Hepatocyte (in vitro differentiated cells): ENCODE measurements around the gene INO80B. TPM values are rescaled to one million over a fixed set of nuclear protein-coding genes. Genes with fewer than 3 reads are reported as not detected.

ENCODE experiments used
- DNase-seq: peaks from one replicate; pipeline ENCODE4 v3.0.0-alpha.2; 2016; ENCODE audit warnings: low spot score
- H2AFZ ChIP-seq: fragments of 200-600 bp; sonication (generic); 2 replicates; pipeline ENCODE4 v1.6.0; 2016; ENCODE audit warnings: antibody characterized with exemption, mild to moderate bottlenecking
- H3K27ac ChIP-seq: fragments of 200-600 bp; sonication (generic); 2 replicates; pipeline ENCODE4 v1.5.1; 2016; ENCODE audit warnings: mild to moderate bottlenecking
- H3K27me3 ChIP-seq: fragments of 200-600 bp; sonication (generic); 2 replicates; pipeline ENCODE4 v1.6.1; 2016
- H3K36me3 ChIP-seq: fragments of 200-600 bp; sonication (generic); replicated peaks from 2 replicates; pipeline ENCODE4 v1.5.1; 2016; ENCODE audit warnings: low read depth; ENCODE audit not compliant: insufficient read depth
- H3K4me1 ChIP-seq: fragments of 200-600 bp; sonication (generic); 2 replicates; pipeline ENCODE4 v1.5.1; 2016; ENCODE audit warnings: mild to moderate bottlenecking, moderate library complexity; ENCODE audit not compliant: insufficient read depth
- H3K4me2 ChIP-seq: fragments of 200-600 bp; sonication (generic); 2 replicates; pipeline ENCODE4 v1.6.0; 2016
- H3K4me3 ChIP-seq: fragments of 200-600 bp; sonication (generic); 2 replicates; pipeline ENCODE4 v1.5.1; 2016; ENCODE audit warnings: mild to moderate bottlenecking
- H3K79me2 ChIP-seq: fragments of 200-600 bp; sonication (generic); 2 replicates; pipeline ENCODE4 v1.6.0; 2017; ENCODE audit warnings: mild to moderate bottlenecking
- H3K9me2 ChIP-seq: fragments of 200-600 bp; sonication (generic); replicated peaks from 2 replicates; pipeline ENCODE4 v1.6.0; 2017; ENCODE audit warnings: mild to moderate bottlenecking; ENCODE audit not compliant: insufficient read depth
- H3K9me3 ChIP-seq: fragments of 200-600 bp; sonication (generic); 2 replicates; pipeline ENCODE4 v1.5.1; 2016; ENCODE audit warnings: low read depth, mild to moderate bottlenecking
- H4K20me1 ChIP-seq: fragments of 200-600 bp; sonication (generic); 2 replicates; pipeline ENCODE4 v1.6.0; 2016; ENCODE audit warnings: mild to moderate bottlenecking; ENCODE audit not compliant: insufficient read depth, poor library complexity, severe bottlenecking
- CTCF ChIP-seq: fragments of 200-600 bp; sonication (generic); IDR thresholded peaks from 2 replicates; pipeline ENCODE4 v1.5.1; 2016; ENCODE audit warnings: antibody characterized with exemption, mild to moderate bottlenecking; ENCODE audit not compliant: poor library complexity
- EZH2 ChIP-seq: fragments of 200-600 bp; sonication (generic); IDR thresholded peaks from 2 replicates; pipeline ENCODE4 v1.6.1; 2016; ENCODE audit warnings: antibody characterized with exemption, mild to moderate bottlenecking, borderline replicate concordance
- EZH2phosphoT487 ChIP-seq: fragments of 200-600 bp; sonication (generic); IDR thresholded peaks from one replicate; pipeline ENCODE4 v1.6.1; 2018; ENCODE audit warnings: antibody characterized with exemption, mild to moderate bottlenecking, low read depth, moderate library complexity; ENCODE audit not compliant: unreplicated experiment, severe bottlenecking
- WGBS: methylation state at CpG from one replicate; pipeline ENCODE4 v1.1.6; 2016; ENCODE audit warnings: low lambda C conversion rate; ENCODE audit errors: missing lambda C conversion rate; 5-methylcytosine and 5-hydroxymethylcytosine counted together
- polyA plus RNA-seq: library from polyadenylated mRNA; unstranded; fragments of >200 nt; fragmentation: Nextera tagmentation; extraction: Ambion mirVana; gene quantifications from 2 replicates; pipeline ENCODE4 v1.2.1, GENCODE V29; 2016
- total RNA-seq: library from RNA; depleted of rRNA; stranded (reverse); fragments of >200 nt; gene quantifications from 2 replicates; pipeline ENCODE4 v1.2.3, GENCODE V29; 2014

Gene INO80B
- total and polyA plus RNA-seq, 2 experiments from 2014 or later, result 16.0 to 18.9 TPM

GRCh38 chr2:74504591-74504990 is 49.7 kb downstream of the INO80B start:
- no peak overlapping the region for H2AFZ ChIP-seq
- no peaks in the 10 kb centered on the region for H3K36me3 ChIP-seq
- no peaks in the 10 kb centered on the region for H3K9me3 ChIP-seq
- no peak for DNase-seq
- peaks cover 49% of the 10 kb centered on the region for H3K4me1 ChIP-seq
- TF ChIP-seq EZH2 (no peak), EZH2phosphoT487 (no peak)
- H3K79me2 ChIP-seq, result peaks cover 40% of the 10 kb centered on the region
- no peaks in the 10 kb centered on the region for H3K9me2 ChIP-seq
- peaks cover 20% of the 10 kb centered on the region for H3K27me3 ChIP-seq
- peak overlapping the region; percentile 92 for H3K4me2 ChIP-seq
- 94% methylated on average over 3 of the region's 3 CpGs for WGBS
- no peaks in the 10 kb centered on the region for H4K20me1 ChIP-seq
- H3K4me3 ChIP-seq, result no peak overlapping the region
- peak overlapping the region; percentile 27 for H3K27ac ChIP-seq

DNA sequence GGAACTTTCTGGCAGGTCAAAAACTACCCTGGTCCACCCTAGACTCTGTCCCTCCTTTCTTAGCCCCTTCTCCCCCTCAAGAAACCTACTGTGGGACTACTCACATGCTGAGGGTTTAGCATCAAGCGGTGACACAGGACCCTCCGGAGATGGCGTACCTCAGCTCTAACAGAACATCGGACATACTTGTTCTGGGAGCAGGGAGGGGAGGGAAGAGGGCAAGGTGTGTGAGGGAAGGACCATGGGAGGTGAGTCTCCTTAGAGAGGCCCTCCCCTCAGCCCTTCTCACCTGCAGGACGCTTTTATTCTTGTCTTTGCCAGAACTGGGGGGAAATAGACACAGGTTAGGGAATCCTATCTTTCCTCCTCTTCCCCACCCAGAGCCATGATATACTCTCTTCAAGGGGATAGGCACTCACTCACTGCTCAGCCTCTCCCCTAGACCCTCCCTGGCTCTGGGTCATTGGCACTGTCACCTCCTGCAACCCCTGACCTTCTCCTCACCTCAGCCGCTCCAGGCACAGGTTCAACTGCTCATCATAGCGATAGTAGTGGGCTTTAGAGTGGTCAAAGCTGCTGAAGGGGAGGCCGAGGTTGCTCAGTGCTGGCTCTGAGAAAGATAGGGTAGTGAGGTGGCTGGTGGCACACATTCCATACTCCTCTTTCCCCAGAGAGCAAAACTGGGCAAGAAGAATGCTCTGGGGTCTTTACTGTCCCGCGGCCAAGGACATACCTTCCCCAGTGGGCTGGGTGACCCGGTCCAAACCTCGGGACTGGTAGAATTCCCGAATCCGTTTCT is 50.8 kb downstream of the INO80B start:
- no peaks in the 10 kb centered on the region for H4K20me1 ChIP-seq
- H2AFZ ChIP-seq, result no peak overlapping the region
- H3K27ac ChIP-seq, result peak overlapping the region; percentile 97
- H3K4me3 ChIP-seq, result no peak overlapping the region
- peak overlapping the region; percentile 92 for H3K4me2 ChIP-seq
- H3K4me1 ChIP-seq, result peaks cover 40% of the 10 kb centered on the region
- DNase-seq, result no peak
- peaks cover 21% of the 10 kb centered on the region for H3K27me3 ChIP-seq
- H3K36me3 ChIP-seq, result no peaks in the 10 kb centered on the region
- WGBS, result 93% methylated on average over 14 of the region's 14 CpGs
- no peaks in the 10 kb centered on the region for H3K9me2 ChIP-seq
- H3K79me2 ChIP-seq, result peaks cover 40% of the 10 kb centered on the region
- no peaks in the 10 kb centered on the region for H3K9me3 ChIP-seq
- TF ChIP-seq EZH2phosphoT487 (no peak), CTCF (no peak), EZH2 (no peak)

DNA sequence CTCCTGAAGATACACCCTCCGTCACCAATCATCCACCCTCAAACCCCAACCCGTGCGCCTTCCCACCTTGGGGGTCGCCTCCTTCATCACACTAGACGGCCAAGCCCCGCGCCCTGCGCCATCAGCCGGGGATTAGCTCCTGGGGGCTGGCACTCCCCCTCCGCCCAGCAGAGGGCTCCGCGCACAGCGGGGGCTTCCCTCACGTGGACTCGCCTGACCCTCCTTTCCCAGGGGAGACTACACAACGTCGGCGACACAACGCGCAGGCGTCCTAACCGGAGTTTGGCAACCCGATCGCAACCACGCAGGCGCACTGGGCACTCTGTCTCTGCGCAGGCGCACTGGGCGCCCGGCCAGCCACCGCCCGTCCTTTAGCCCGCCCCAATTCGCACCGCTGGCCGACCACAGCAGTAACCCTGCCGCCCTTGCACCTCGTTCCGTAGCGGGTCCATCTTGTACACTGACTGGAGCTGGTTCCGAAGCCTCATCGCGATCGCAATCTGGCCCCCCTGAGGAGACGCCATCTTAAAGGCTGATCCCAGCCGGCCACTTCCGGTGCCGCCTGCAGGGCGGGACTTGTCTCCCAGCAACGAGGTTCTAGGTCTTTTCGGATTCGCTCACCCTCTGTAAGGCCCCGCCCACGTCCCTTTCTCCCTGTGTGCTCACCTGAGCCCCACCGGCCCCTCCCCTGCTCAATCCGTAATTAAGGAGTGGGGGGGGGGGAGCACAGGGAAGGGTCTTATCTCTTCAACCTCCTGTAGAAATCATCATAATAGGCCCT is 52.4 kb downstream of the INO80B start, which contains the start of gene PCGF1:
TSS of gene PCGF1 (minus strand) at position 551 of the 781 bp plus-strand sequence. CDS start at position 524, 27 bp downstream.
- Histone ChIP-seq H3K79me2 (peaks cover 37% of the 10 kb centered on the region), H3K4me1 (peaks cover 29% of the 10 kb centered on the region), H3K4me2 (peak within 1 kb of the TSS; percentile 93), H2AFZ (peak within 1 kb of the TSS; percentile 98), H3K9me2 (no peaks in the 10 kb centered on the region), H4K20me1 (no peaks in the 10 kb centered on the region), H3K36me3 (no peaks in the 10 kb centered on the region), H3K4me3 (peak within 1 kb of the TSS; percentile 47), H3K9me3 (no peaks in the 10 kb centered on the region), H3K27me3 (peaks cover 27% of the 10 kb centered on the region), H3K27ac (peak within 1 kb of the TSS; percentile 97)
- peak; percentile 49 for TF ChIP-seq CTCF
- no peak for TF ChIP-seq EZH2phosphoT487
- no peak for TF ChIP-seq EZH2
- WGBS, result 3% methylated on average over 54 of the region's 56 CpGs
- peak; percentile 99 for DNase-seq

Other genes with a start within 250 kb of the INO80B start
- gene SLC4A5, start 111.7 kb upstream of the INO80B start, total RNA-seq, result 0.36 and 1.5 TPM in 2 replicates
- 0.28 and 1.7 TPM in 2 replicates for gene SLC4A5, start 111.7 kb upstream of the INO80B start, polyA plus RNA-seq
- 72.3 and 84.3 TPM in 2 replicates for gene DCTN1, start 74.8 kb upstream of the INO80B start, total RNA-seq
- gene DCTN1, start 74.8 kb upstream of the INO80B start, polyA plus RNA-seq, result 95.0 and 111 TPM in 2 replicates
- 0.32 and 0.37 TPM in 2 replicates for gene C2orf81, start 33.5 kb upstream of the INO80B start, total RNA-seq
- gene C2orf81, start 33.5 kb upstream of the INO80B start, polyA plus RNA-seq, result 0.76 and 4.2 TPM in 2 replicates
- 6.2 and 7.1 TPM in 2 replicates for gene WDR54, start 33.4 kb upstream of the INO80B start, total RNA-seq
- 22.2 and 22.6 TPM in 2 replicates for gene WDR54, start 33.4 kb upstream of the INO80B start, polyA plus RNA-seq
- 66.1 and 74.2 TPM in 2 replicates for gene RTKN, start 13.2 kb upstream of the INO80B start, total RNA-seq
- gene RTKN, start 13.2 kb upstream of the INO80B start, polyA plus RNA-seq, result 77.5 and 85.0 TPM in 2 replicates
- 66.5 and 85.7 TPM in 2 replicates for gene WBP1, start 3.4 kb downstream of the INO80B start, total RNA-seq
- gene WBP1, start 3.4 kb downstream of the INO80B start, polyA plus RNA-seq, result 87.5 and 95.0 TPM in 2 replicates
- gene MOGS, start 10.3 kb downstream of the INO80B start, total RNA-seq, result 47.6 and 67.1 TPM in 2 replicates
- gene MOGS, start 10.3 kb downstream of the INO80B start, polyA plus RNA-seq, result 48.3 and 60.2 TPM in 2 replicates
- gene MRPL53, start 17.6 kb downstream of the INO80B start, total RNA-seq, result 13.8 and 23.4 TPM in 2 replicates
- gene MRPL53, start 17.6 kb downstream of the INO80B start, polyA plus RNA-seq, result 89.6 and 95.9 TPM in 2 replicates
- gene CCDC142, start 27.9 kb downstream of the INO80B start, total RNA-seq, result 11.6 and 15.9 TPM in 2 replicates
- 16.6 and 21.3 TPM in 2 replicates for gene CCDC142, start 27.9 kb downstream of the INO80B start, polyA plus RNA-seq
- gene TTC31, start 28.0 kb downstream of the INO80B start, total RNA-seq, result 19.9 and 25.1 TPM in 2 replicates
- 21.3 and 23.8 TPM in 2 replicates for gene TTC31, start 28.0 kb downstream of the INO80B start, polyA plus RNA-seq
- gene LBX2, start 44.5 kb downstream of the INO80B start, total RNA-seq, result 2.5 and 3.4 TPM in 2 replicates
- gene LBX2, start 44.5 kb downstream of the INO80B start, polyA plus RNA-seq, result 3.1 and 5.2 TPM in 2 replicates
- 10.4 and 10.6 TPM in 2 replicates for gene PCGF1, start 52.6 kb downstream of the INO80B start, total RNA-seq
- 29.0 and 30.2 TPM in 2 replicates for gene PCGF1, start 52.6 kb downstream of the INO80B start, polyA plus RNA-seq
- not detected in 2 replicates for gene TLX2, start 59.4 kb downstream of the INO80B start, total RNA-seq
- not detected in 2 replicates for gene TLX2, start 59.4 kb downstream of the INO80B start, polyA plus RNA-seq
- gene DQX1, start 71.1 kb downstream of the INO80B start, total RNA-seq, result 1.2 and 4.0 TPM in 2 replicates
- gene DQX1, start 71.1 kb downstream of the INO80B start, polyA plus RNA-seq, result 0.73 TPM in 1 of 2 replicates, not detected in the other
- 121 and 138 TPM in 2 replicates for gene AUP1, start 74.6 kb downstream of the INO80B start, total RNA-seq
- 195 and 212 TPM in 2 replicates for gene AUP1, start 74.6 kb downstream of the INO80B start, polyA plus RNA-seq
- 31.2 and 32.4 TPM in 2 replicates for gene HTRA2, start 74.8 kb downstream of the INO80B start, total RNA-seq
- 33.5 and 37.2 TPM in 2 replicates for gene HTRA2, start 74.8 kb downstream of the INO80B start, polyA plus RNA-seq
- 13.3 and 13.6 TPM in 2 replicates for gene LOXL3, start 98.9 kb downstream of the INO80B start, total RNA-seq
- 11.0 and 11.2 TPM in 2 replicates for gene LOXL3, start 98.9 kb downstream of the INO80B start, polyA plus RNA-seq
- 8.0 and 11.6 TPM in 2 replicates for gene DOK1, start 99.6 kb downstream of the INO80B start, total RNA-seq
- gene DOK1, start 99.6 kb downstream of the INO80B start, polyA plus RNA-seq, result 10.7 and 11.4 TPM in 2 replicates
- gene M1AP, start 193.2 kb downstream of the INO80B start, total RNA-seq, result 0.70 and 1.0 TPM in 2 replicates
- 0.30 and 1.2 TPM in 2 replicates for gene M1AP, start 193.2 kb downstream of the INO80B start, polyA plus RNA-seq
- 6.8 and 7.3 TPM in 2 replicates for gene SEMA4F, start 199.2 kb downstream of the INO80B start, total RNA-seq
- 6.5 and 7.4 TPM in 2 replicates for gene SEMA4F, start 199.2 kb downstream of the INO80B start, polyA plus RNA-seq